ENCODE data around the gene AIM2. TPM values are rescaled to one million over a fixed set of nuclear protein-coding genes. Genes with fewer than 3 reads are reported as not detected.

Gene AIM2
- total RNA-seq, 5 donors from 2014 or later (not counting 1 experiment from before 2014, with no cell fraction given), result 2.1 to 7.1 (median 2.7) TPM

GRCh38 chr1:159067699-159068621, 8.6 kb downstream of the AIM2 start:
- Histone ChIP-seq H3K27ac (ENCODE audit: low read length) (peak overlapping the region; percentile 87), H3K9me3 (no peaks in the 10 kb centered on the region), H3K4me3 (ENCODE audit: control insufficient read depth in 1 of 2, extremely low read depth in 1 of 2, low read length in 1 of 2) (no peak overlapping the region), H3K27me3 (replicated peaks in 1 of 2; ENCODE audit: control insufficient read depth in 2 of 2, extremely low read depth in 1 of 2, insufficient read depth in 2 of 2, low read length in 1 of 2) (no peaks in the 10 kb centered on the region), H3K36me3 (ENCODE audit: control insufficient read depth in 2 of 2, extremely low read depth in 1 of 2, insufficient read depth in 1 of 2, low read length in 1 of 2) (no peaks in the 10 kb centered on the region), H3K4me1 (ENCODE audit: control insufficient read depth in 1 of 2, extremely low read depth in 1 of 2, insufficient read depth in 2 of 2, low read length in 2 of 2) (peaks cover 5 to 17% of the 10 kb centered on the region in 2 experiments)
- Mint-ChIP-seq H3K4me3 (peak overlapping the region; percentile 32 to 74 (median 65)), H3K27me3 (no peaks in the 10 kb centered on the region), H3K9me3 (no peaks in the 10 kb centered on the region), H3K27ac (peak overlapping the region; percentile 99), H3K36me3 (peaks cover 13% of the 10 kb centered on the region), H3K4me1 (peaks cover 22 to 45% (median 25%) of the 10 kb centered on the region in 3 donors)
- peak in 3 of 35 experiments; percentile 13 to 47 (median 18) for DNase-seq
- peak; percentile 74 to 87 (median 80) for ATAC-seq (replicated peaks in 1 of 4)
- CTCF ChIA-PET, result interaction anchor here in 1 of 2 donors (1.0 to 1.8 kb wide), 9 partner anchors 8 to 864 kb away, joined by 3 to 14 read pairs (median 4); partner anchors contain the start of gene AIM2
- POLR2A ChIA-PET, result interaction anchor here in 1 of 2 donors (0.6 kb wide), 2 partner anchors 7 to 25 kb away, joined by 4 to 5 read pairs; no protein-coding TSS in a partner anchor
- WGBS (ENCODE audit: insufficient coverage), result 13% methylated on average over 4 of the region's 6 CpGs

GRCh38 chr1:159066108-159066507, 10.5 kb downstream of the AIM2 start:
- Histone ChIP-seq H3K4me1 (ENCODE audit: control insufficient read depth in 1 of 2, extremely low read depth in 1 of 2, insufficient read depth in 2 of 2, low read length in 2 of 2) (peaks cover 5 to 17% of the 10 kb centered on the region in 2 experiments), H3K36me3 (ENCODE audit: control insufficient read depth in 2 of 2, extremely low read depth in 1 of 2, insufficient read depth in 1 of 2, low read length in 1 of 2) (no peaks in the 10 kb centered on the region), H3K9me3 (no peaks in the 10 kb centered on the region), H3K27ac (ENCODE audit: low read length) (no peak overlapping the region), H3K4me3 (ENCODE audit: control insufficient read depth in 1 of 2, extremely low read depth in 1 of 2, low read length in 1 of 2) (no peak overlapping the region), H3K27me3 (replicated peaks in 1 of 2; ENCODE audit: control insufficient read depth in 2 of 2, extremely low read depth in 1 of 2, insufficient read depth in 2 of 2, low read length in 1 of 2) (no peaks in the 10 kb centered on the region)
- Mint-ChIP-seq H3K9me3 (no peaks in the 10 kb centered on the region), H3K36me3 (peaks cover 9% of the 10 kb centered on the region), H3K4me3 (no peak overlapping the region), H3K27me3 (no peaks in the 10 kb centered on the region), H3K27ac (peak overlapping the region; percentile 8 to 80), H3K4me1 (peaks cover 21 to 35% (median 22%) of the 10 kb centered on the region in 3 donors)
- no peak for DNase-seq
- ChIA-PET CTCF (no interaction called here), POLR2A (interaction anchor here in 1 of 2 donors (0.6 kb wide), 1 partner anchor 610 kb away, joined by 8 read pairs; no protein-coding TSS in a partner anchor)
- WGBS (ENCODE audit: insufficient coverage), result 80% methylated on average over 1 of the region's 4 CpGs
- ATAC-seq (replicated peaks in 1 of 4), result no peak

- Mint-ChIP-seq H3K4me3 (no peak overlapping the region), H3K27me3 (no peaks in the 10 kb centered on the region), H3K27ac (no peak overlapping the region), H3K9me3 (no peaks in the 10 kb centered on the region), H3K4me1 (peaks cover 21 to 33% (median 22%) of the 10 kb centered on the region in 3 donors), H3K36me3 (peaks cover 13% of the 10 kb centered on the region)
- H3K36me3 ChIP-seq (ENCODE audit: control insufficient read depth in 2 of 2, extremely low read depth in 1 of 2, insufficient read depth in 1 of 2, low read length in 1 of 2), result no peaks in the 10 kb centered on the region
- H3K9me3 ChIP-seq, result no peaks in the 10 kb centered on the region
- DNase-seq (no peak), ATAC-seq (replicated peaks in 1 of 4) (no peak)
- POLR2A ChIA-PET, result no interaction called here
- H3K4me1 ChIP-seq (ENCODE audit: control insufficient read depth in 1 of 2, extremely low read depth in 1 of 2, insufficient read depth in 2 of 2, low read length in 2 of 2), result peaks cover 5 to 17% of the 10 kb centered on the region in 2 experiments
- no peak overlapping the region for H3K4me3 ChIP-seq (ENCODE audit: control insufficient read depth in 1 of 2, extremely low read depth in 1 of 2, low read length in 1 of 2)
- no peak overlapping the region for H3K27ac ChIP-seq (ENCODE audit: low read length)
- no peaks in the 10 kb centered on the region for H3K27me3 ChIP-seq (replicated peaks in 1 of 2; ENCODE audit: control insufficient read depth in 2 of 2, extremely low read depth in 1 of 2, insufficient read depth in 2 of 2, low read length in 1 of 2)
- WGBS (ENCODE audit: insufficient coverage), result 100% methylated on average over 7 of the region's 8 CpGs
- CTCF ChIA-PET, result interaction anchor here in 1 of 2 donors (0.5 kb wide), 1 partner anchor 52 kb away, joined by 6 read pairs; no protein-coding TSS in a partner anchor
Measured at GRCh38 chr1:159065106-159065505, 11.5 kb downstream of the AIM2 start.

GRCh38 chr1:159058751-159059150, 17.8 kb downstream of the AIM2 start:
- Mint-ChIP-seq H3K27me3 (no peaks in the 10 kb centered on the region), H3K4me1 (peaks cover 7 to 30% (median 14%) of the 10 kb centered on the region in 3 donors), H3K27ac (no peak overlapping the region), H3K9me3 (no peaks in the 10 kb centered on the region), H3K4me3 (no peak overlapping the region), H3K36me3 (peaks cover 43% of the 10 kb centered on the region)
- DNase-seq (no peak), ATAC-seq (replicated peaks in 1 of 4) (no peak)
- ChIA-PET POLR2A (no interaction called here), CTCF (no interaction called here)
- WGBS (ENCODE audit: insufficient coverage), result 100% methylated on average over 1 of the region's 7 CpGs
- no peak overlapping the region for H3K4me3 ChIP-seq (ENCODE audit: control insufficient read depth in 1 of 2, extremely low read depth in 1 of 2, low read length in 1 of 2)
- H3K27me3 ChIP-seq (replicated peaks in 1 of 2; ENCODE audit: control insufficient read depth in 2 of 2, extremely low read depth in 1 of 2, insufficient read depth in 2 of 2, low read length in 1 of 2), result no peaks in the 10 kb centered on the region
- no peaks in the 10 kb centered on the region for H3K9me3 ChIP-seq
- no peak overlapping the region for H3K27ac ChIP-seq (ENCODE audit: low read length)
- H3K4me1 ChIP-seq (ENCODE audit: control insufficient read depth in 1 of 2, extremely low read depth in 1 of 2, insufficient read depth in 2 of 2, low read length in 2 of 2), result peaks cover 3 to 7% of the 10 kb centered on the region in 2 experiments
- peaks cover 0 to 31% of the 10 kb centered on the region in 2 donors for H3K36me3 ChIP-seq (ENCODE audit: control insufficient read depth in 2 of 2, extremely low read depth in 1 of 2, insufficient read depth in 1 of 2, low read length in 1 of 2)

GRCh38 chr1:159056069-159056698, 20.4 kb downstream of the AIM2 start:
- Mint-ChIP-seq H3K4me3 (no peak overlapping the region), H3K27me3 (no peaks in the 10 kb centered on the region), H3K4me1 (peaks cover 23 to 51% (median 38%) of the 10 kb centered on the region in 3 donors), H3K36me3 (peaks cover 56% of the 10 kb centered on the region), H3K9me3 (no peaks in the 10 kb centered on the region), H3K27ac (peak overlapping the region; percentile 7 to 72)
- ATAC-seq (replicated peaks in 1 of 4) (no peak), DNase-seq (no peak)
- ChIA-PET CTCF (interaction anchor here (0.5 to 1.5 kb wide), 6 partner anchors 13 to 1348 kb away, joined by 3 to 5 read pairs (median 4); no protein-coding TSS in a partner anchor), POLR2A (no interaction called here)
- Histone ChIP-seq H3K4me1 (ENCODE audit: control insufficient read depth in 1 of 2, extremely low read depth in 1 of 2, insufficient read depth in 2 of 2, low read length in 2 of 2) (peaks cover 3 to 7% of the 10 kb centered on the region in 2 experiments), H3K4me3 (ENCODE audit: control insufficient read depth in 1 of 2, extremely low read depth in 1 of 2, low read length in 1 of 2) (no peak overlapping the region), H3K27ac (ENCODE audit: low read length) (no peak overlapping the region), H3K36me3 (ENCODE audit: control insufficient read depth in 2 of 2, extremely low read depth in 1 of 2, insufficient read depth in 1 of 2, low read length in 1 of 2) (peaks cover 0 to 57% of the 10 kb centered on the region in 2 donors), H3K9me3 (no peaks in the 10 kb centered on the region), H3K27me3 (replicated peaks in 1 of 2; ENCODE audit: control insufficient read depth in 2 of 2, extremely low read depth in 1 of 2, insufficient read depth in 2 of 2, low read length in 1 of 2) (no peaks in the 10 kb centered on the region)
- 100% methylated on average over 2 of the region's 7 CpGs for WGBS (ENCODE audit: insufficient coverage)

GRCh38 chr1:159055181-159055641, 21.4 kb downstream of the AIM2 start:
- Mint-ChIP-seq H3K27ac (peak overlapping the region; percentile 36 to 76), H3K4me3 (no peak overlapping the region), H3K9me3 (no peaks in the 10 kb centered on the region), H3K36me3 (peaks cover 62% of the 10 kb centered on the region), H3K4me1 (peaks cover 30 to 57% (median 44%) of the 10 kb centered on the region in 3 donors), H3K27me3 (no peaks in the 10 kb centered on the region)
- Histone ChIP-seq H3K27me3 (replicated peaks in 1 of 2; ENCODE audit: control insufficient read depth in 2 of 2, extremely low read depth in 1 of 2, insufficient read depth in 2 of 2, low read length in 1 of 2) (no peaks in the 10 kb centered on the region), H3K27ac (ENCODE audit: low read length) (no peak overlapping the region), H3K9me3 (no peaks in the 10 kb centered on the region), H3K36me3 (ENCODE audit: control insufficient read depth in 2 of 2, extremely low read depth in 1 of 2, insufficient read depth in 1 of 2, low read length in 1 of 2) (peaks cover 0 to 66% of the 10 kb centered on the region in 2 donors), H3K4me1 (ENCODE audit: control insufficient read depth in 1 of 2, extremely low read depth in 1 of 2, insufficient read depth in 2 of 2, low read length in 2 of 2) (peaks cover 3 to 7% of the 10 kb centered on the region in 2 experiments), H3K4me3 (ENCODE audit: control insufficient read depth in 1 of 2, extremely low read depth in 1 of 2, low read length in 1 of 2) (no peak overlapping the region)
- 80% methylated on average over 2 of the region's 5 CpGs for WGBS (ENCODE audit: insufficient coverage)
- POLR2A ChIA-PET, result no interaction called here
- CTCF ChIA-PET, result interaction anchor here (0.9 to 1.5 kb wide), 4 partner anchors 15 to 21 kb away, joined by 3 to 5 read pairs (median 4); partner anchors contain the start of gene AIM2 (in 1 of the 2)
- ATAC-seq (replicated peaks in 1 of 4), result no peak
- DNase-seq, result peak in 1 of 35 experiments; percentile 18

Measured in T-cell (primary cell).